Measurements from ENCODE around the gene MIEN1. TPM values are rescaled to one million over a fixed set of nuclear protein-coding genes. Genes with fewer than 3 reads are reported as not detected.

Gene MIEN1
- polyA plus RNA-seq, 3 donors: 31.9 to 34.9 (median 34.8) TPM

- no peak for DNase-seq (ENCODE audit: extremely low read depth in 1 of 11, low read depth in 9 of 11, low spot score in 4 of 11)
Measured at GRCh38 chr17:39695089-39695474, 35.2 kb downstream of the MIEN1 start.

GRCh38 chr17:39694593-39694992, 35.7 kb downstream of the MIEN1 start:
- no peak for DNase-seq (ENCODE audit: extremely low read depth in 1 of 11, low read depth in 9 of 11, low spot score in 4 of 11)

- no peak for DNase-seq (ENCODE audit: extremely low read depth in 1 of 11, low read depth in 9 of 11, low spot score in 4 of 11)
Measured at GRCh38 chr17:39688945-39689344, 41.4 kb downstream of the MIEN1 start.

- no peak for DNase-seq (ENCODE audit: extremely low read depth in 1 of 11, low read depth in 9 of 11, low spot score in 4 of 11)
Measured at GRCh38 chr17:39688475-39688835, 41.9 kb downstream of the MIEN1 start.

- DNase-seq (ENCODE audit: extremely low read depth in 1 of 11, low read depth in 9 of 11, low spot score in 4 of 11): peak in 9 of 11 donors; percentile 69 to 92 (median 84)
Measured at GRCh38 chr17:39687546-39688474, 42.5 kb downstream of the MIEN1 start, which contains the start of gene PGAP3. PGAP3 (minus strand) TSS chr17:39688057; CDS start chr17:39688014, 43 bp downstream.

GRCh38 chr17:39687101-39687545, 43.2 kb downstream of the MIEN1 start:
- no peak for DNase-seq (ENCODE audit: extremely low read depth in 1 of 11, low read depth in 9 of 11, low spot score in 4 of 11)

- DNase-seq (ENCODE audit: extremely low read depth in 1 of 11, low read depth in 9 of 11, low spot score in 4 of 11): no peak
Measured at GRCh38 chr17:39684369-39685192, 45.8 kb downstream of the MIEN1 start.

- no peak for DNase-seq (ENCODE audit: extremely low read depth in 1 of 11, low read depth in 9 of 11, low spot score in 4 of 11)
Measured at GRCh38 chr17:39683295-39683939, 46.9 kb downstream of the MIEN1 start.

GRCh38 chr17:39679521-39680192, 50.7 kb downstream of the MIEN1 start:
- DNase-seq (ENCODE audit: extremely low read depth in 1 of 11, low read depth in 9 of 11, low spot score in 4 of 11): no peak

Other genes starting within 250 kb of the MIEN1 start
- under 1 TPM; 0.03 to 0.09 (median 0.05) TPM for gene NEUROD2, start 122.6 kb downstream of the MIEN1 start, polyA plus RNA-seq (ENCODE audit: insufficient read length in 3 of 3)
- 10 to 100 TPM in 2 of 3 donors, 1 to 10 TPM in 1; 8.2 to 13.1 (median 13.0) TPM for gene PPP1R1B, start 103.6 kb downstream of the MIEN1 start, polyA plus RNA-seq (ENCODE audit: insufficient read length in 3 of 3)
- gene STARD3, start 93.4 kb downstream of the MIEN1 start, polyA plus RNA-seq (ENCODE audit: insufficient read length in 3 of 3): 10 to 100 TPM; 47.2 to 52.1 (median 51.6) TPM
- 1 to 10 TPM; 1.2 to 2.2 (median 1.6) TPM for gene TCAP, start 65.2 kb downstream of the MIEN1 start, polyA plus RNA-seq (ENCODE audit: insufficient read length in 3 of 3)
- 1 to 10 TPM; 1.3 to 2.8 (median 2.4) TPM for gene PNMT, start 62.1 kb downstream of the MIEN1 start, polyA plus RNA-seq (ENCODE audit: insufficient read length in 3 of 3)
- gene PGAP3, start 42.5 kb downstream of the MIEN1 start, polyA plus RNA-seq (ENCODE audit: insufficient read length in 3 of 3): 10 to 100 TPM; 32.1 to 50.8 (median 37.2) TPM
- gene ERBB2, start 30.5 kb downstream of the MIEN1 start, polyA plus RNA-seq (ENCODE audit: insufficient read length in 3 of 3): 100 to 1,000 TPM; 158 to 183 (median 165) TPM
- gene GRB7, start 7.4 kb upstream of the MIEN1 start, polyA plus RNA-seq (ENCODE audit: insufficient read length in 3 of 3): 10 to 100 TPM; 32.3 to 58.0 (median 36.9) TPM
- gene IKZF3, start 133.8 kb upstream of the MIEN1 start, polyA plus RNA-seq (ENCODE audit: insufficient read length in 3 of 3): under 1 TPM; 0.11 to 0.30 (median 0.23) TPM
- gene ZPBP2, start 137.7 kb upstream of the MIEN1 start, polyA plus RNA-seq (ENCODE audit: insufficient read length in 3 of 3): not detected
- gene GSDMB, start 188.1 kb upstream of the MIEN1 start, polyA plus RNA-seq (ENCODE audit: insufficient read length in 3 of 3): 10 to 100 TPM; 11.8 to 27.9 (median 13.8) TPM
- 10 to 100 TPM; 87.8 to 92.0 (median 88.8) TPM for gene ORMDL3, start 197.1 kb upstream of the MIEN1 start, polyA plus RNA-seq (ENCODE audit: insufficient read length in 3 of 3)
- gene LRRC3C, start 197.2 kb upstream of the MIEN1 start, polyA plus RNA-seq (ENCODE audit: insufficient read length in 3 of 3): under 1 TPM in 1 of 3 donors, not detected in 2; 0.11 TPM
- 1 to 10 TPM in 2 of 3 donors, under 1 TPM in 1; 0.64 to 2.8 (median 2.5) TPM for gene GSDMA, start 232.5 kb upstream of the MIEN1 start, polyA plus RNA-seq (ENCODE audit: insufficient read length in 3 of 3)